GM13977 (cell line): ENCODE results near the gene NPSR1.

ENCODE experiments used
- DNase-seq: peaks from one replicate; pipeline ENCODE4 v3.0.0; 2012; ENCODE audit warnings: low spot score
- CTCF ChIP-seq: IDR thresholded peaks from 2 replicates; pipeline ENCODE4 v1.5.1; 2012; ENCODE audit warnings: mild to moderate bottlenecking, control low read depth; ENCODE audit not compliant: insufficient read depth; ENCODE audit errors: extremely low read depth, missing control alignments
- in situ Hi-C: fragments of 300-500 bp; cut with MboI; formaldehyde crosslinking; loops from one replicate; pipeline ENCODE4 v1.12.0; 2022; ENCODE audit warnings: low sequenced_read_pairs, low pct_unique_long_range_greater_than_20kb, mixed read lengths, inconsistent platforms; ENCODE audit not compliant: unreplicated experiment

The NPSR1 gene

GRCh38 chr7:34755008-34755407 lies 97.0 kb downstream of the NPSR1 start:
- in situ Hi-C loops: no loop called here
- no peak for DNase-seq
- no peak for TF ChIP-seq CTCF

GRCh38 chr7:34756025-34756437 lies 98.0 kb downstream of the NPSR1 start:
- in situ Hi-C loops: no loop called here
- TF ChIP-seq CTCF: no peak
- DNase-seq: no peak

- in situ Hi-C loops: no loop called here
- TF ChIP-seq CTCF: no peak
- DNase-seq: no peak
Observed at GRCh38 chr7:34756691-34757090, 98.7 kb downstream of the NPSR1 start.

- DNase-seq: no peak
- in situ Hi-C loops: no loop called here
Observed at GRCh38 chr7:34757570-34758110, 99.6 kb downstream of the NPSR1 start.

GRCh38 chr7:34758111-34758601 lies 100.1 kb downstream of the NPSR1 start:
- no peak for TF ChIP-seq CTCF
- in situ Hi-C loops: no loop called here
- DNase-seq: no peak

More at GRCh38 chr7:34757570-34758110, 99.6 kb downstream of the NPSR1 start:
- TF ChIP-seq CTCF: no peak

GRCh38 chr7:34759477-34760125 lies 101.6 kb downstream of the NPSR1 start:
- TF ChIP-seq CTCF: peak; percentile 41
- no peak for DNase-seq
- in situ Hi-C loops: no loop called here
